Loucy (cell line): ENCODE data around the gene ADAMTS14.

Experiments
- H2AFZ ChIP-seq: fragments of 200-600 bp; sonication (generic); 2 replicates; pipeline ENCODE4 v1.6.0; 2016; ENCODE audit warnings: antibody characterized with exemption, mild to moderate bottlenecking, low read length, moderate library complexity
- H3F3A ChIP-seq: fragments of 200-600 bp; 2 replicates; pipeline ENCODE4 v1.6.0; 2016; ENCODE audit warnings: antibody characterized with exemption, low read depth, mild to moderate bottlenecking
- H3K27me3 ChIP-seq: fragments of 200-600 bp; sonication (generic); 2 replicates; pipeline ENCODE4 v1.6.1; 2014; ENCODE audit warnings: low read length, mild to moderate bottlenecking; ENCODE audit not compliant: insufficient read depth, poor library complexity, severe bottlenecking
- H3K36me3 ChIP-seq: fragments of 200-600 bp; sonication (generic); 2 replicates; pipeline ENCODE4 v1.6.1; 2016; ENCODE audit warnings: low read length; ENCODE audit not compliant: insufficient read depth
- H3K4me1 ChIP-seq: fragments of 200-600 bp; sonication (generic); 2 replicates; pipeline ENCODE4 v1.5.1; 2014; ENCODE audit warnings: low read length, mild to moderate bottlenecking; ENCODE audit not compliant: insufficient read depth, poor library complexity, severe bottlenecking
- H3K4me2 ChIP-seq: fragments of 200-600 bp; sonication (generic); 2 replicates; pipeline ENCODE4 v1.6.0; 2014; ENCODE audit warnings: antibody characterized with exemption, low read length, low read depth, mild to moderate bottlenecking; ENCODE audit not compliant: poor library complexity, severe bottlenecking
- H3K4me3 ChIP-seq: fragments of 200-600 bp; sonication (generic); 2 replicates; pipeline ENCODE4 v1.5.1; 2014; ENCODE audit warnings: low read length, mild to moderate bottlenecking, mixed read lengths; ENCODE audit not compliant: poor library complexity, severe bottlenecking
- H3K79me2 ChIP-seq: fragments of 200-600 bp; sonication (generic); 2 replicates; pipeline ENCODE4 v1.6.1; 2014; ENCODE audit warnings: low read length; ENCODE audit not compliant: insufficient read depth
- H3K9ac ChIP-seq: fragments of 200-600 bp; sonication (generic); 2 replicates; pipeline ENCODE4 v1.6.0; 2014; ENCODE audit warnings: mild to moderate bottlenecking, low read depth, low read length, moderate library complexity; ENCODE audit not compliant: poor library complexity, severe bottlenecking
- H3K9me2 ChIP-seq: fragments of 200-600 bp; sonication (generic); replicated peaks from 2 replicates; pipeline ENCODE4 v1.6.1; 2016; ENCODE audit warnings: low read depth, low read length, mixed read lengths
- H3K9me3 ChIP-seq: fragments of 200-600 bp; sonication (generic); 2 replicates; pipeline ENCODE4 v1.6.1; 2014; ENCODE audit warnings: mild to moderate bottlenecking, antibody characterized with exemption, low read length, low read depth; ENCODE audit not compliant: insufficient read depth
- H4K20me1 ChIP-seq: fragments of 200-600 bp; sonication (generic); 2 replicates; pipeline ENCODE4 v1.6.0; 2014; ENCODE audit warnings: antibody characterized with exemption, low read length, mild to moderate bottlenecking; ENCODE audit not compliant: insufficient read depth, poor library complexity, severe bottlenecking
- EZH2phosphoT487 ChIP-seq: fragments of 200-600 bp; IDR thresholded peaks from 2 replicates; pipeline ENCODE4 v1.6.1; 2018; ENCODE audit warnings: antibody characterized with exemption, mild to moderate bottlenecking, moderate library complexity, borderline replicate concordance
- TF ChIP-seq, protein P1 (sequence below): fragments of 200-600 bp; sonication (generic); conservative IDR thresholded peaks from 2 replicates; pipeline ENCODE4 v1.5.1; 2014; ENCODE audit warnings: mild to moderate bottlenecking, antibody characterized with exemption, low read length

ADAMTS14 gene

DNA sequence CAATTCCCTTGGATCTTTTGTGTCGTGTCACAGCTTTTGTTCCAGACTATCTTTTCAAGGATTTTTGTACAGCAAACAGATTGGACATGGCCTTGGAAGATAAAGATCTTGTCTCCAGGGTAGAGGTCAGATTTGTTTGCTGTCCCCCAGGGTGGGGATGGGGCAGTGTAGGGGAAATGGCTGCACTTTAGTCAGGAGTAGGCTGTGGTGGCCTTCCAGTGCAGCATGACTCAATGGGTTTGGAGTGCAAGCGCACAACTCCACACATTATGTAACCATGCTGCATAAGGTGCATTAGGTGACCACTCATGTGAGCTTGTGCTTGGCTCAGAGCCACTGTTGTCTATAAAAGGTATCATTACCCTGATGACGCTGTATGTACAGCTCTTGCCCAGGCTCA is 23.9 kb upstream of the ADAMTS14 start:
- no peaks in the 10 kb centered on the region for H3K4me1 ChIP-seq
- no peak overlapping the region for H2AFZ ChIP-seq
- H3K4me3 ChIP-seq = no peak overlapping the region
- no peak overlapping the region for H3K9ac ChIP-seq
- no peaks in the 10 kb centered on the region for H3F3A ChIP-seq
- H4K20me1 ChIP-seq = no peaks in the 10 kb centered on the region
- no peaks in the 10 kb centered on the region for H3K9me2 ChIP-seq
- no peaks in the 10 kb centered on the region for H3K27me3 ChIP-seq
- no peaks in the 10 kb centered on the region for H3K79me2 ChIP-seq
- no peak overlapping the region for H3K4me2 ChIP-seq
- no peak for TF ChIP-seq EZH2phosphoT487
- TF ChIP-seq, protein P1, sequence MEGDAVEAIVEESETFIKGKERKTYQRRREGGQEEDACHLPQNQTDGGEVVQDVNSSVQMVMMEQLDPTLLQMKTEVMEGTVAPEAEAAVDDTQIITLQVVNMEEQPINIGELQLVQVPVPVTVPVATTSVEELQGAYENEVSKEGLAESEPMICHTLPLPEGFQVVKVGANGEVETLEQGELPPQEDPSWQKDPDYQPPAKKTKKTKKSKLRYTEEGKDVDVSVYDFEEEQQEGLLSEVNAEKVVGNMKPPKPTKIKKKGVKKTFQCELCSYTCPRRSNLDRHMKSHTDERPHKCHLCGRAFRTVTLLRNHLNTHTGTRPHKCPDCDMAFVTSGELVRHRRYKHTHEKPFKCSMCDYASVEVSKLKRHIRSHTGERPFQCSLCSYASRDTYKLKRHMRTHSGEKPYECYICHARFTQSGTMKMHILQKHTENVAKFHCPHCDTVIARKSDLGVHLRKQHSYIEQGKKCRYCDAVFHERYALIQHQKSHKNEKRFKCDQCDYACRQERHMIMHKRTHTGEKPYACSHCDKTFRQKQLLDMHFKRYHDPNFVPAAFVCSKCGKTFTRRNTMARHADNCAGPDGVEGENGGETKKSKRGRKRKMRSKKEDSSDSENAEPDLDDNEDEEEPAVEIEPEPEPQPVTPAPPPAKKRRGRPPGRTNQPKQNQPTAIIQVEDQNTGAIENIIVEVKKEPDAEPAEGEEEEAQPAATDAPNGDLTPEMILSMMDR = no peak
- peaks cover 35% of the 10 kb centered on the region for H3K9me3 ChIP-seq
- H3K36me3 ChIP-seq = no peaks in the 10 kb centered on the region

DNA sequence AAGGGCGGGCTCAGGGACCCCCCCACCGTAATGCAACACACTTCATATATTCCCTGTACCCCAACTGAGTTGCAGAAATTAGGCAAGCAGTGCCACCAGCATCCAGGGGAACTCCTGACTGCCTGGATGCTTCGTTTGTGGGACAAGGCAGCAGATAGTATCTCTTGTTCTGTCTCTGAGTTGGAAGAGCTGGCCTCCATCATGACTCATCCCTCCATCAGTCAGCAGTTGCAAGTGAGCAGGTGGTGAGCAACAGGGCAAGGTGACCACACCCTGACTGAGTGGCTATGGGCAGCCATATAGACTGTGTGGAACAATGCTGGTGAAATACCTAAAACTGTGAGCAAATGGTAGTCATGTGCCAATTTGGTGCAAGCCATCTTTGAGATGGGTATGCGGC is 22.8 kb upstream of the ADAMTS14 start:
- H3K4me3 ChIP-seq = no peak overlapping the region
- no peak overlapping the region for H3K4me2 ChIP-seq
- H3K36me3 ChIP-seq = no peaks in the 10 kb centered on the region
- H3F3A ChIP-seq = no peaks in the 10 kb centered on the region
- peaks cover 35% of the 10 kb centered on the region for H3K9me3 ChIP-seq
- no peak overlapping the region for H2AFZ ChIP-seq
- H3K79me2 ChIP-seq = no peaks in the 10 kb centered on the region
- no peaks in the 10 kb centered on the region for H4K20me1 ChIP-seq
- no peaks in the 10 kb centered on the region for H3K4me1 ChIP-seq
- H3K9me2 ChIP-seq = no peaks in the 10 kb centered on the region
- H3K9ac ChIP-seq = no peak overlapping the region
- H3K27me3 ChIP-seq = no peaks in the 10 kb centered on the region
- TF ChIP-seq, protein P1 = no peak
- TF ChIP-seq EZH2phosphoT487 = no peak

- Histone ChIP-seq H3K4me3 (no peak overlapping the region), H3F3A (no peaks in the 10 kb centered on the region), H3K4me2 (no peak overlapping the region), H3K36me3 (no peaks in the 10 kb centered on the region), H3K79me2 (no peaks in the 10 kb centered on the region), H3K9me3 (peaks cover 35% of the 10 kb centered on the region), H3K27me3 (no peaks in the 10 kb centered on the region), H2AFZ (no peak overlapping the region), H3K9me2 (no peaks in the 10 kb centered on the region), H3K9ac (no peak overlapping the region), H4K20me1 (no peaks in the 10 kb centered on the region), H3K4me1 (no peaks in the 10 kb centered on the region)
- TF ChIP-seq EZH2phosphoT487 = no peak
- TF ChIP-seq, protein P1 = no peak
Measured at GRCh38 chr10:70650104-70650503, 22.2 kb upstream of the ADAMTS14 start.
